OCI-LY1 (cell line): ENCODE data around the gene PRTFDC1.

Source experiments
- EZH2 ChIP-seq: fragments of 200-600 bp; sonication (generic), shearing (Covaris generic); IDR thresholded peaks from 2 replicates; pipeline ENCODE4 v1.8.0; 2017; ENCODE audit warnings: borderline replicate concordance, mixed run types, mild to moderate bottlenecking, antibody characterized with exemption, low read length, moderate library complexity, mixed read lengths
- TF ChIP-seq, protein P1 (sequence below): fragments of 200-600 bp; sonication (generic), shearing (Covaris generic); IDR thresholded peaks from 2 replicates; pipeline ENCODE4 v1.5.1; 2017; ENCODE audit warnings: mild to moderate bottlenecking, antibody characterized with exemption, low read length, moderate library complexity, mixed read lengths

DNA sequence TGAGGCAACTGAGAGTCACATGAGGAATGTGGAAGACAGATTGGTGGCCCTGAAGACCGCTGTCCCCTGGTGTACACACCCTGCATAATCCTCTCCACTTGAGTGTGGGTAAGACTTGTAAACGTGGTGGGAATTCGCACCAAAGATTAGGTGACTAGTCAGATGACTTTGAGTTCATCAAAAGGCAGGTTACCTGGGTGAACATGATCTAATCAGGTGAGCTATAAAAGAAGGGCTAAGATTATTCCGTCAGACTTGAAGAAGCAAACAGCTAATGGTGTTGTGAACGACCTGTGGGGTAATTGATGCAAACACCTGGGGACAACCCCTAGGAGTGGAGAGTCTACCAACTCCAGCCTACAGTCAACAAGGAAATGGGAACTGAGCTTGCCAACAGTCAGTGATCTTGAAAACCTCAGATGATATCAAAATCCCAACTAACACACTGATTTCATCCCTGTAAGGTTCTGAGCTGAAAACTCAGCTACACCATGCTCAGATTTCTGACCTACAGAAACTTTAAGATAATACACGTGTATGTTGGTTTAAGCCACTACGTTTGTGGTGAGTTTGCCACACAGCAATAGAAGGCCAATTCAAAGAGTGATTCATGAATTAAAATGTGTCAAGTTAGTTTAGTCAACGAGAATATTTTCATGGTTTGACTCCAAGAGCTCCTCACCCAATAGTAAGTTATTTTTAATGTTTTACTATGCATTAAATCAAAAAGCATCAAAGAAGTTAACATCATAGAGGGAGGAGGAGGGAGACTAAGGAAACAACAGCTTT is 16.7 kb downstream of the PRTFDC1 start:
- TF ChIP-seq, protein P1, sequence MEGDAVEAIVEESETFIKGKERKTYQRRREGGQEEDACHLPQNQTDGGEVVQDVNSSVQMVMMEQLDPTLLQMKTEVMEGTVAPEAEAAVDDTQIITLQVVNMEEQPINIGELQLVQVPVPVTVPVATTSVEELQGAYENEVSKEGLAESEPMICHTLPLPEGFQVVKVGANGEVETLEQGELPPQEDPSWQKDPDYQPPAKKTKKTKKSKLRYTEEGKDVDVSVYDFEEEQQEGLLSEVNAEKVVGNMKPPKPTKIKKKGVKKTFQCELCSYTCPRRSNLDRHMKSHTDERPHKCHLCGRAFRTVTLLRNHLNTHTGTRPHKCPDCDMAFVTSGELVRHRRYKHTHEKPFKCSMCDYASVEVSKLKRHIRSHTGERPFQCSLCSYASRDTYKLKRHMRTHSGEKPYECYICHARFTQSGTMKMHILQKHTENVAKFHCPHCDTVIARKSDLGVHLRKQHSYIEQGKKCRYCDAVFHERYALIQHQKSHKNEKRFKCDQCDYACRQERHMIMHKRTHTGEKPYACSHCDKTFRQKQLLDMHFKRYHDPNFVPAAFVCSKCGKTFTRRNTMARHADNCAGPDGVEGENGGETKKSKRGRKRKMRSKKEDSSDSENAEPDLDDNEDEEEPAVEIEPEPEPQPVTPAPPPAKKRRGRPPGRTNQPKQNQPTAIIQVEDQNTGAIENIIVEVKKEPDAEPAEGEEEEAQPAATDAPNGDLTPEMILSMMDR, result no peak
- TF ChIP-seq EZH2, result no peak
